ENCODE results near the gene DCC. TPM values are rescaled to one million over a fixed set of nuclear protein-coding genes. Genes with fewer than 3 reads are reported as not detected.

The DCC gene
- total and polyA plus RNA-seq, 10 donors: 0.03 to 9.2 (median 0.91) TPM; not detected in 1

GRCh38 chr18:52313213-52313612, 26.8 kb upstream of the DCC start:
- intact Hi-C loops (cut with DNase I; ENCODE audit: low total_unique reads): no loop called here
- no peak for DNase-seq
- Histone ChIP-seq H3K4me1 (no peaks in the 10 kb centered on the region), H3K27me3 (replicated peaks in 1 of 7) (no peaks in the 10 kb centered on the region), H3K27ac (no peak overlapping the region), H3K36me3 (no peaks in the 10 kb centered on the region), H3K4me3 (no peak overlapping the region), H3K9me3 (peaks cover 0 to 17% (median 8%) of the 10 kb centered on the region in 8 donors)
- WGBS, 5 donors: 52 to 70% (median 58%) methylated on average over 2 of the region's 2 CpGs
- TF ChIP-seq CTCF (IDR thresholded peaks at IDR 0.05 in 8 of 11, conservative IDR thresholded peaks at IDR 0.05 in 3 of 11) (no peak), POLR2A (IDR thresholded peaks at IDR 0.05) (no peak), POLR2AphosphoS5 (IDR thresholded peaks at IDR 0.05) (no peak)

- Histone ChIP-seq H3K27ac (no peak overlapping the region), H3K4me1 (no peaks in the 10 kb centered on the region), H3K27me3 (replicated peaks in 1 of 7) (no peaks in the 10 kb centered on the region), H3K9me3 (peaks cover 0 to 15% (median 8%) of the 10 kb centered on the region in 8 donors), H3K36me3 (no peaks in the 10 kb centered on the region), H3K4me3 (no peak overlapping the region)
- TF ChIP-seq CTCF (IDR thresholded peaks at IDR 0.05 in 8 of 11, conservative IDR thresholded peaks at IDR 0.05 in 3 of 11) (no peak), POLR2AphosphoS5 (IDR thresholded peaks at IDR 0.05) (no peak), POLR2A (IDR thresholded peaks at IDR 0.05) (no peak)
- WGBS, 5 donors: 73 to 81% (median 76%) methylated on average over 6 of the region's 6 CpGs
- intact Hi-C loops (cut with DNase I; ENCODE audit: low total_unique reads): no loop called here
- DNase-seq: no peak
Observed at GRCh38 chr18:52319424-52319983, 20.5 kb upstream of the DCC start.

- H3K27ac ChIP-seq: no peak overlapping the region
- intact Hi-C loops (cut with DNase I; ENCODE audit: low total_unique reads): no loop called here
- H3K4me3 ChIP-seq: no peak overlapping the region
- peaks cover 0 to under 1% (median 0%) of the 10 kb centered on the region in 8 donors for H3K9me3 ChIP-seq
- TF ChIP-seq POLR2AphosphoS5 (IDR thresholded peaks at IDR 0.05) (no peak), CTCF (IDR thresholded peaks at IDR 0.05 in 8 of 11, conservative IDR thresholded peaks at IDR 0.05 in 3 of 11) (no peak), POLR2A (IDR thresholded peaks at IDR 0.05) (no peak)
- DNase-seq: no peak
- H3K4me1 ChIP-seq: no peaks in the 10 kb centered on the region
- no peaks in the 10 kb centered on the region for H3K27me3 ChIP-seq (replicated peaks in 1 of 7)
- H3K36me3 ChIP-seq: no peaks in the 10 kb centered on the region
Observed at GRCh38 chr18:52322307-52322706, 17.7 kb upstream of the DCC start.

GRCh38 chr18:52323802-52324201, 16.2 kb upstream of the DCC start:
- H3K27me3 ChIP-seq (replicated peaks in 1 of 7): no peaks in the 10 kb centered on the region
- intact Hi-C loops (cut with DNase I; ENCODE audit: low total_unique reads): no loop called here
- H3K36me3 ChIP-seq: no peaks in the 10 kb centered on the region
- H3K27ac ChIP-seq: no peak overlapping the region
- 29 to 57% (median 37%) methylated on average over 2 of the region's 2 CpGs for WGBS, 5 donors
- no peak overlapping the region for H3K4me3 ChIP-seq
- no peaks in the 10 kb centered on the region for H3K9me3 ChIP-seq
- DNase-seq: no peak
- TF ChIP-seq POLR2A (IDR thresholded peaks at IDR 0.05) (no peak), POLR2AphosphoS5 (IDR thresholded peaks at IDR 0.05) (no peak), CTCF (IDR thresholded peaks at IDR 0.05 in 8 of 11, conservative IDR thresholded peaks at IDR 0.05 in 3 of 11) (no peak)
- no peaks in the 10 kb centered on the region for H3K4me1 ChIP-seq

All from spleen (tissue), 11 donors.